Keratinocyte (primary cell): Measurements from ENCODE around the gene UBQLN3. TPM values are rescaled to one million over a fixed set of nuclear protein-coding genes. Genes with fewer than 3 reads are reported as not detected.

ENCODE experiments used
- DNase-seq: peaks from one replicate; pipeline ENCODE4 v3.0.0-alpha.2; 2011; ENCODE audit warnings: low read depth, missing footprints, low spot score
- FAIRE-seq: peaks from 2 replicates; lab custom pipeline; 2011; peaks lifted over from hg19 to GRCh38; lab: Jason Lieb, UNC
- H2AFZ ChIP-seq: 2 replicates; pipeline ENCODE4 v1.6.0; 2012; ENCODE audit warnings: low read length, control low read depth, inconsistent platforms; ENCODE audit not compliant: control insufficient read depth
- H3K27ac ChIP-seq: 2 replicates; pipeline ENCODE4 v1.5.1; 2011; ENCODE audit warnings: low read length; ENCODE audit not compliant: control insufficient read depth, insufficient read depth
- H3K27me3 ChIP-seq: 3 replicates; pipeline ENCODE4 v1.6.0; 2011; ENCODE audit warnings: low read length; ENCODE audit not compliant: control insufficient read depth, insufficient read depth; ENCODE audit errors: extremely low read depth
- H3K36me3 ChIP-seq, 2 experiments: 2 replicates in 1 of 2; 3 replicates in 1 of 2; pipeline ENCODE4 v1.5.1; 2011; ENCODE audit warnings: low read length in 2 of 2, mild to moderate bottlenecking in 1 of 2; ENCODE audit not compliant: control insufficient read depth in 2 of 2, insufficient read depth in 2 of 2; ENCODE audit errors: extremely low read depth in 1 of 2
- H3K4me1 ChIP-seq: 3 replicates; pipeline ENCODE4 v1.5.1; 2011; ENCODE audit warnings: low read length; ENCODE audit not compliant: control insufficient read depth, insufficient read depth; ENCODE audit errors: extremely low read depth
- H3K4me2 ChIP-seq: 3 replicates; pipeline ENCODE4 v1.6.0; 2011; ENCODE audit warnings: low read depth, low read length; ENCODE audit not compliant: control insufficient read depth, insufficient read depth; ENCODE audit errors: extremely low read depth
- H3K4me3 ChIP-seq, 3 experiments: fragments of 200-600 bp in 1 of 3; sonication (generic) in 1 of 3; 2 replicates in 2 of 3; 3 replicates in 1 of 3; pipeline ENCODE4 v1.5.1; 2011 to 2016; ENCODE audit warnings: low read length in 3 of 3, mild to moderate bottlenecking in 3 of 3, control low read depth in 2 of 3, inconsistent platforms in 1 of 3, low read depth in 1 of 3, mixed read lengths in 1 of 3, mixed run types in 1 of 3, moderate library complexity in 1 of 3; ENCODE audit not compliant: control insufficient read depth in 2 of 3, insufficient read depth in 2 of 3; ENCODE audit errors: extremely low read depth in 1 of 3
- H3K79me2 ChIP-seq: 2 replicates; pipeline ENCODE4 v1.6.0; 2012; ENCODE audit warnings: low read length; ENCODE audit not compliant: control insufficient read depth, insufficient read depth
- H3K9ac ChIP-seq: 3 replicates; pipeline ENCODE4 v1.6.0; 2011; ENCODE audit warnings: low read length; ENCODE audit not compliant: control insufficient read depth, insufficient read depth; ENCODE audit errors: extremely low read depth
- H3K9me1 ChIP-seq: 3 replicates; pipeline ENCODE4 v1.6.0; 2011; ENCODE audit warnings: low read length; ENCODE audit not compliant: control insufficient read depth, insufficient read depth; ENCODE audit errors: extremely low read depth
- H3K9me3 ChIP-seq: 2 replicates; pipeline ENCODE4 v1.5.1; 2012; ENCODE audit warnings: low read depth, low read length; ENCODE audit not compliant: control insufficient read depth
- H4K20me1 ChIP-seq: 3 replicates; pipeline ENCODE4 v1.6.0; 2011; ENCODE audit warnings: low read length; ENCODE audit not compliant: control insufficient read depth, insufficient read depth; ENCODE audit errors: extremely low read depth
- CTCF ChIP-seq, 3 experiments: IDR thresholded peaks in 1 of 3; conservative IDR thresholded peaks in 1 of 3; optimal IDR thresholded peaks in 1 of 3; 2 replicates in 2 of 3; 3 replicates in 1 of 3; pipeline versions ENCODE3 to v1.5.1; 2011; ENCODE audit warnings: low read length in 3 of 3, mild to moderate bottlenecking in 3 of 3, moderate library complexity in 2 of 3, control low read depth in 1 of 3, inconsistent platforms in 1 of 3; ENCODE audit not compliant: insufficient read depth in 2 of 3; ENCODE audit errors: extremely low read depth in 1 of 3
- EZH2 ChIP-seq: IDR thresholded peaks from one replicate; pipeline ENCODE4 v1.6.1; 2012; ENCODE audit warnings: inconsistent platforms, mild to moderate bottlenecking, low read length, moderate library complexity
- dilution Hi-C: fragments of 300-500 bp; cut with MboI; formaldehyde crosslinking; loops from one replicate; pipeline ENCODE4 v1.7.0; 2020; ENCODE audit warnings: low sequenced_read_pairs; ENCODE audit not compliant: extremely low pct_ligation_motif_present
- polyA plus RNA-seq, 5 experiments: library from polyadenylated mRNA; depleted of rRNA in 3 of 5; stranded (reverse) in 3 of 5; stranded (forward) in 1 of 5; unstranded in 1 of 5; fragments of >200 nt; gene quantifications; 1 replicate in 1 of 5; 2 replicates in 3 of 5; 3 replicates in 1 of 5; pipeline versions ENCODE4 v1.2.1 to v1.2.3, GENCODE V29; 2011 to 2012; ENCODE audit warnings: missing spikeins in 2 of 5, low read depth in 1 of 5, low replicate concordance in 1 of 5

Gene UBQLN3
- polyA plus RNA-seq, 1 donor (not counting 4 experiments of a cell fraction or from before 2014, with no cell fraction given), result not detected

- H3K27ac ChIP-seq, result no peak within 1 kb of the TSS
- FAIRE-seq (no peak), DNase-seq (no peak)
- H3K4me3 ChIP-seq, result no peak within 1 kb of the TSS
- no peak within 1 kb of the TSS for H3K4me2 ChIP-seq
- H3K79me2 ChIP-seq, result no peaks in the 10 kb centered on the region
- H2AFZ ChIP-seq, result no peak within 1 kb of the TSS
- no peaks in the 10 kb centered on the region for H3K27me3 ChIP-seq
- H3K9ac ChIP-seq, result no peak within 1 kb of the TSS
- H3K9me3 ChIP-seq, result no peaks in the 10 kb centered on the region
- H3K4me1 ChIP-seq, result no peaks in the 10 kb centered on the region
- no peaks in the 10 kb centered on the region for H4K20me1 ChIP-seq
- dilution Hi-C loops, result no loop called here
- no peaks in the 10 kb centered on the region for H3K36me3 ChIP-seq
- no peaks in the 10 kb centered on the region for H3K9me1 ChIP-seq
- no peak for TF ChIP-seq EZH2
Measured at GRCh38 chr11:5488385-5488784, 21.4 kb downstream of the UBQLN3 start, which contains the start of gene OR52D1. OR52D1 (plus strand) TSS chr11:5488685; CDS start chr11:5488707, 22 bp downstream.

GRCh38 chr11:5486421-5486820, 23.3 kb downstream of the UBQLN3 start:
- no peak overlapping the region for H3K4me3 ChIP-seq
- no peaks in the 10 kb centered on the region for H3K9me3 ChIP-seq
- no peak overlapping the region for H3K27ac ChIP-seq
- no peak overlapping the region for H3K4me2 ChIP-seq
- no peak for FAIRE-seq
- no peaks in the 10 kb centered on the region for H3K79me2 ChIP-seq
- H3K36me3 ChIP-seq, result no peaks in the 10 kb centered on the region
- no peaks in the 10 kb centered on the region for H3K27me3 ChIP-seq
- no peaks in the 10 kb centered on the region for H3K9me1 ChIP-seq
- no peak overlapping the region for H3K9ac ChIP-seq
- H2AFZ ChIP-seq, result no peak overlapping the region
- no peak for TF ChIP-seq CTCF (optimal IDR thresholded peaks at IDR 0.05 in 1 of 3, IDR thresholded peaks at IDR 0.05 in 1 of 3, conservative IDR thresholded peaks at IDR 0.05 in 1 of 3; ENCODE audit: extremely low read depth in 1 of 3, insufficient read depth in 2 of 3, low read length in 3 of 3)
- no peak for TF ChIP-seq EZH2
- dilution Hi-C loops, result no loop called here
- no peak for DNase-seq
- no peaks in the 10 kb centered on the region for H4K20me1 ChIP-seq
- H3K4me1 ChIP-seq, result no peaks in the 10 kb centered on the region

- Histone ChIP-seq H3K9me1 (no peaks in the 10 kb centered on the region), H3K4me2 (no peak overlapping the region), H3K4me1 (no peaks in the 10 kb centered on the region), H3K9ac (no peak overlapping the region), H2AFZ (no peak overlapping the region), H3K36me3 (no peaks in the 10 kb centered on the region), H3K4me3 (no peak overlapping the region), H4K20me1 (no peaks in the 10 kb centered on the region), H3K27me3 (no peaks in the 10 kb centered on the region), H3K27ac (no peak overlapping the region), H3K79me2 (no peaks in the 10 kb centered on the region), H3K9me3 (no peaks in the 10 kb centered on the region)
- TF ChIP-seq EZH2 (no peak), CTCF (optimal IDR thresholded peaks at IDR 0.05 in 1 of 3, IDR thresholded peaks at IDR 0.05 in 1 of 3, conservative IDR thresholded peaks at IDR 0.05 in 1 of 3; ENCODE audit: extremely low read depth in 1 of 3, insufficient read depth in 2 of 3, low read length in 3 of 3) (no peak)
- DNase-seq (no peak), FAIRE-seq (no peak)
- dilution Hi-C loops, result no loop called here
Measured at GRCh38 chr11:5486003-5486402, 23.8 kb downstream of the UBQLN3 start.
